GM06990 (cell line): ENCODE data around the gene PPP1R16B.

Source experiments
- DNase-seq: peaks from one replicate; pipeline ENCODE4 v3.0.0-alpha.2; 2011; ENCODE audit not compliant: insufficient read length; ENCODE audit errors: extremely low read depth
- H3K27me3 ChIP-seq: replicated peaks from 2 replicates; pipeline ENCODE4 v1.6.0; 2011; ENCODE audit warnings: low read length; ENCODE audit not compliant: control insufficient read depth, insufficient read depth
- H3K36me3 ChIP-seq: 2 replicates; pipeline ENCODE4 v1.5.1; 2011; ENCODE audit warnings: low read length; ENCODE audit not compliant: control insufficient read depth, insufficient read depth
- H3K4me3 ChIP-seq: replicated peaks from 2 replicates; pipeline ENCODE4 v1.5.1; 2011; ENCODE audit warnings: low read depth, mild to moderate bottlenecking, control low read depth, low read length
- CTCF ChIP-seq: IDR thresholded peaks from 2 replicates; pipeline ENCODE4 v1.5.1; 2011; ENCODE audit warnings: low read length, control low read depth, mild to moderate bottlenecking, inconsistent platforms; ENCODE audit not compliant: insufficient read depth, poor library complexity, severe bottlenecking

Gene PPP1R16B

GRCh38 chr20:38889050-38889449 is 83.6 kb downstream of the PPP1R16B start:
- H3K4me3 ChIP-seq = no peak overlapping the region
- DNase-seq = no peak

GRCh38 chr20:38889792-38890496 is 84.4 kb downstream of the PPP1R16B start:
- Histone ChIP-seq H3K4me3 (no peak overlapping the region), H3K36me3 (peaks cover 19% of the 10 kb centered on the region), H3K27me3 (no peaks in the 10 kb centered on the region)
- DNase-seq = no peak
- no peak for TF ChIP-seq CTCF

More at GRCh38 chr20:38889050-38889449, 83.6 kb downstream of the PPP1R16B start:
- Histone ChIP-seq H3K36me3 (peaks cover 16% of the 10 kb centered on the region), H3K27me3 (no peaks in the 10 kb centered on the region)
- no peak for TF ChIP-seq CTCF

- no peak for TF ChIP-seq CTCF
- peaks cover 20% of the 10 kb centered on the region for H3K36me3 ChIP-seq
- DNase-seq = no peak
- no peaks in the 10 kb centered on the region for H3K27me3 ChIP-seq
- H3K4me3 ChIP-seq = no peak overlapping the region
Measured at GRCh38 chr20:38890497-38890818, 85.0 kb downstream of the PPP1R16B start.

GRCh38 chr20:38892091-38892981 is 86.8 kb downstream of the PPP1R16B start:
- H3K4me3 ChIP-seq = no peak overlapping the region

DNA sequence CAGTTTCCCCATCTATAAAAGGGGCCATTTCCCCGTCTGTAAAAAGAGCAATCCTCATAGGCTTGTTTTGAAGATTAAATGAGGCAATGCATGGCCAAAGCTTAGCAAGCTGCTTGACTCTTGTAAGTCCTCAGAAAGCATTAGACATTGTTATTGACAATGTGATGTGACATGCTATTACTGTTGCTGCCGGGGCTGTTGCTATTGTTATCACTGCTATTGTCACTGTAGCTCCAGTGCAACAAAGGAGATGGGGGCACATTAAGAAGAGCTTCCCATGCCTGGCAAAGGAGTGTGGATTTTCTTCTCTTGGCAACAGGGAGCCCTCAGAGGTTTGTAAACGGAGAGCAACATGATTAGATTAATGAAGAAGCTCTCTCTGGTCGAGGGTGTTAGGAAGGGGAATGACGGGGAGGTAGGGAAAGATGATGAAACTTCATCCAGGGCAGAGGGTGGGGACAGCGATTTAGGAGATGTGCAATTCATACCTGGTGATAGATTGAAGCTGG is 87.6 kb downstream of the PPP1R16B start:
- DNase-seq = no peak
- Histone ChIP-seq H3K4me3 (no peak overlapping the region; the same call in 1 of the 2 replicates), H3K36me3 (peaks cover 23% of the 10 kb centered on the region)

More at GRCh38 chr20:38892091-38892981, 86.8 kb downstream of the PPP1R16B start:
- H3K27me3 ChIP-seq = no peaks in the 10 kb centered on the region
- no peak for TF ChIP-seq CTCF
- peak; percentile 74 for DNase-seq
- H3K36me3 ChIP-seq = peaks cover 24% of the 10 kb centered on the region

More for the DNA sequence above, 87.6 kb downstream of the PPP1R16B start:
- no peaks in the 10 kb centered on the region for H3K27me3 ChIP-seq
- no peak for TF ChIP-seq CTCF
